KOPT-K1 (cell line): ENCODE measurements around the gene SESN2.
"Not testable (repeated sequence)": the region's sequence is repeated elsewhere in the genome, so short reads cannot be mapped to it uniquely, and the experiment has no call there.

ENCODE experiments used
- H3K27ac ChIP-seq: fragments of 200-600 bp; sonication (generic); 2 replicates; pipeline ENCODE4 v1.5.1; 2016; ENCODE audit warnings: antibody characterized with exemption, mild to moderate bottlenecking, low read depth, low read length; ENCODE audit not compliant: poor library complexity, severe bottlenecking
- H3K36me3 ChIP-seq: fragments of 200-600 bp; sonication (generic); 2 replicates; pipeline ENCODE4 v1.5.1; 2017; ENCODE audit warnings: antibody characterized with exemption, mild to moderate bottlenecking, low read length, moderate library complexity; ENCODE audit not compliant: insufficient read depth
- H3K9me3 ChIP-seq: fragments of 200-600 bp; sonication (generic); 2 replicates; pipeline ENCODE4 v1.5.1; 2017; ENCODE audit warnings: antibody characterized with exemption, low read length, mild to moderate bottlenecking; ENCODE audit not compliant: insufficient read depth, poor library complexity, severe bottlenecking

Gene SESN2

DNA sequence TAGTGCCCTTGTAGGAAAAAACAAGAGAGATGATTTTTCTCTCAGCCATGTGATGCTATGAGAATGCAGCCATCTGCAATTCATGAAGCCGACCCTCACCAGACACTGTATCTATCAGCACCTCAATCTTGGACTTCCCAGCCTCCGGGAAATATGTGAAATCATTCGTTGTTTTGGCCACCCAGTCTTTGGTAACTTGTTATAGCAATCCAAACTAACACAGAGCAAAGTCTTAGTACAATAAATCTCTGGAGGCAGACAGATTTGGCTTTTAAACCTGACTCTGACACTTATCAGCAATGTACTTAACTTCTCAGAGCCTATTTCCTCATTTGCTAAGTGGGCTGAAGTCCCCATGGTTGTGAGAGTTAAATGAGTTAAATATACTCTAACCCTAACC, 64.4 kb downstream of the SESN2 start:
- Histone ChIP-seq H3K9me3 (no peaks in the 10 kb centered on the region), H3K27ac (no peak overlapping the region)

DNA sequence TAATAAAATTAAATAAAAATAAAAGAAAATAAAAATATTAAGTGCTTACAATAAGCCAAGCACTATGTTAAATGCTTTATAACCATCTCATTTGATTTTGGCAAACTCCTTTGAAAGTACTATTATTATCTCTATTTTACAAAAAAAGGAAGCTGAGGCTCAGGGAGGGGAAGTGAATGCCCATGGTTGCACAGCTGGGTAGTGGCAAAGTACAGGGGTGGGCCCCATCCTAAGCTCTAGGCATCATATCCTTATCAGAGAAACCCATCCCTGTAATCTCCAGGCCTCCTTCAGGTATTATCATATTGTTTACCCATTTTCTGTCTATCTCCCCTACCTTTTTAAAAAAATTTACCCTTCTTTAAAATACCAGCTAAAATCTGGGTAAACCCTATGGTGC, 67.2 kb downstream of the SESN2 start:
- no peak overlapping the region for H3K27ac ChIP-seq
- H3K9me3 ChIP-seq, result no peaks in the 10 kb centered on the region
- H3K36me3 ChIP-seq, result peaks cover 9% of the 10 kb centered on the region

More for the DNA sequence above, 64.4 kb downstream of the SESN2 start:
- no peaks in the 10 kb centered on the region for H3K36me3 ChIP-seq

DNA sequence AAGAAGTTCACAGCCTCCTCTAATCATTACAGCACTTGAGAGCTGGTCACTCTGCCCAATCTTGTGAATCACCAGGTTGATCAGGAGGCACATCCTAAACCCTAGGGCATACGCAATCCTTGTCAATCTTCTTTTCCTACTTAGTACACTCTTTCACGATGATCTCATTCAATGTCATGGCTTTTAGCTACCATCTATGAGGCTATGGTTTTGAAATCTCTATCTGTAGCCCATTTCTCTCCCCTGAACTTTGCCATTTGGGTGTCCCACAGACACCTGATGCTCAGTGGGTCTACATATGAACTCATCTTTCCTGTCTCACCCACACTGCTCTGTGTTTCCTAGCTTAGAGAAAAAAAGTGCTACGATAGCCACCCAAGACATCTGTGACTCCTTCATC, 67.7 kb downstream of the SESN2 start:
- Histone ChIP-seq H3K9me3 (no peaks in the 10 kb centered on the region), H3K27ac (no peak overlapping the region), H3K36me3 (peaks cover 14% of the 10 kb centered on the region)

DNA sequence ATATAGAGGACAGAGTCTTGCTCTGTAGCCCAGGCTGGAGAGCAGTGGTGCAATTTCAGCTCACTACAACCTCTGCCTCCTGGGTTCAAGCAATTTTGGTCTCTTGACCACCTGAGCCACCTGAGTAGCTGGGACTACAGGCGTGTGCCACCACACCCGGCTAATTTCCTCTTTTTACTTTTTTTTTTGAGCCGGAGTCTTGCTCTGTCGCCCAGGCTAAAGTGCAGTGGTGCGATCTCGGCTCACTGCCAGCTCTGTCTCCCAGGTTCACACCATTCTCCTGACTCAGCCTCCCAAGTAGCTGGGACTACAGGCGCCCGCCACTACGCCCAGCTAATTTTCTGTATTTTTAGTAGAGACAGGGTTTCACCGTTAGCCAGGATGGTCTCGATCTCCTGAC, 68.1 kb downstream of the SESN2 start:
- not testable (repeated sequence) for H3K27ac ChIP-seq, H3K9me3 ChIP-seq
- peaks cover 18% of the 10 kb centered on the region for H3K36me3 ChIP-seq

DNA sequence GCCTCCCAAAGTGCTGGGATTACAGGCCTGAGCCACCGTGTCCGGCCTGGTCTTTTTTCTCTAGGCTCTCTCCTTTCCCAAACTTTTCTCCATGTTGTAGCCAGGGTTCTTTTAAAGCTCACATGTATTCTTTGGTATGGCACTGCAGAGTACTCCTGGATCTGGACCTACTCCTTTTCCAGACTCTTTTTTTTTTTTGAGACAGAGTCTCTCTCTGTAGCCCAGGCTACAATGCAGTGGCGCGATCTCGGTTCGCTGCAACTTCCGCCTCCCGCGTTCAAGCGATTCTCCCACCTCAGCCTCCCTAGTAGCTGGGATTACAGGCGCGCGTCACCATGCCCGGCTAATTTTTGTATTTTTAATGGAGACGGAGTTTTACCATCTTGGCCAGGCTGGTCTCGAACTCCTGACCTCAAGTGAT, 68.9 kb downstream of the SESN2 start:
- Histone ChIP-seq H3K9me3 (no peaks in the 10 kb centered on the region), H3K27ac (peak overlapping the region; percentile 83), H3K36me3 (peaks cover 26% of the 10 kb centered on the region)

DNA sequence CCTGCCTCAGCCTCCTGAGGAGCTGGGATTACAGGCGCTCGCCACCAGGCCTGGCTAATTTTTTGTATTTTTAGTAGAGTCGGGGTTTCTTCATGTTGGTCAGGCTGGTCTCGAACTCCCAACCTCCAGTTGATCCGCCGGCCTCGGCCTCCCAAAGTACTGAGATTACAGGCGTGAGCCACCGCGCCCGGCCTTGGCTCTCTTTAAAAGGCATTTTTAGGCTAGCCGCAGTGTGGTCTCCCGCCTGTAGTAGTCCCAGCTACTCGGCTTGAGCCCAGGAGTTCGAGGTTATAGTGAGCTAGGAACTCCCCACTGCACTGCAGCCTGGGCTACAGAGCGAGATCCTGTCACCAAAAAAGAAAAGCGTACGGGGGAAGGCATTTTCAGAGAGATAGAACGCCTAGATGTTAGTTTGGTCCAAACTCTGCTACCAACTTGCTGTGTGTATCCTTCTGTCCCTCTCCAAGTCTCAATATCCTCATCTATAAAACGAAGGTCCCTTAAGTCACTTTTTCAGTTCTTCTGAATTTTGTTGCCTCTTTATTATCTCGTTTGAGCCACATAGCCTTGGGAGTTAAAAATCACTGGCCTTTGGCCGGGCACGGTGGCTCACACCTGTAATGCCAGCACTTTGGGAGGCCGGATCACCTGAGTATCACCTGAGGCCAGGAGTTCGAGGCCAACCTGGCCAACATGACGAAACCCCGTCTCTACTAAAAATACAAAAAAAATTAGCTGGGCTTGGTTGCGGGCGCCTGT, 70.3 kb downstream of the SESN2 start:
- H3K36me3 ChIP-seq, result peaks cover 40% of the 10 kb centered on the region
- peak overlapping the region; percentile 83 for H3K27ac ChIP-seq
- H3K9me3 ChIP-seq, result no peaks in the 10 kb centered on the region
